ENCODE results near the gene NHERF2. TPM values are rescaled to one million over a fixed set of nuclear protein-coding genes. Genes with fewer than 3 reads are reported as not detected.

NHERF2 gene
- total and polyA plus RNA-seq, 2 of the 4 experiments (the other 2 are of a cell fraction), result 18.6 to 77.8 TPM

GRCh38 chr16:2053211-2053610 is 26.5 kb downstream of the NHERF2 start:
- Histone ChIP-seq H3K4me1 (ENCODE audit: control insufficient read depth, insufficient read depth, low read length) (peaks cover 4% of the 10 kb centered on the region), H2AK5ac (ENCODE audit: low read depth, low read length) (no peak overlapping the region), H2AK9ac (replicated peaks; ENCODE audit: low read depth, low read length, poor library complexity) (no peak overlapping the region), H3K36me3 (ENCODE audit: control insufficient read depth, insufficient read depth, low read length) (peaks cover 54% of the 10 kb centered on the region), H4K91ac (ENCODE audit: insufficient read depth, low read depth, low read length) (no peak overlapping the region), H4K5ac (ENCODE audit: low read depth, low read length) (no peak overlapping the region), H3K18ac (ENCODE audit: low read depth, low read length) (no peak overlapping the region), H3K79me1 (ENCODE audit: low read depth in 1 of 2, low read length in 2 of 2) (peaks cover 15 to 45% of the 10 kb centered on the region in 2 experiments), H3K4me3 (ENCODE audit: insufficient read depth, low read depth, low read length) (no peak overlapping the region), H3K27me3 (ENCODE audit: control insufficient read depth, insufficient read depth, low read length) (no peaks in the 10 kb centered on the region), H3K9ac (ENCODE audit: low read depth, low read length) (no peak overlapping the region), H3K9me3 (ENCODE audit: control insufficient read depth, insufficient read depth, low read length) (no peaks in the 10 kb centered on the region), H2BK120ac (ENCODE audit: low read depth, low read length) (no peak overlapping the region), H4K20me1 (ENCODE audit: insufficient read depth, low read length) (no peaks in the 10 kb centered on the region; the same call in none of the 2 replicates), H3K4ac (ENCODE audit: low read depth, low read length) (no peak overlapping the region), H4K8ac (ENCODE audit: low read depth in 2 of 2, low read length in 2 of 2) (no peak overlapping the region), H2BK5ac (ENCODE audit: low read depth, low read length, poor library complexity, severe bottlenecking) (no peak overlapping the region), H3K56ac (ENCODE audit: extremely low read depth, insufficient read depth, low read length) (no peak overlapping the region), H2BK20ac (ENCODE audit: low read depth, low read length) (no peak overlapping the region), H3K4me2 (ENCODE audit: low read depth, low read length) (no peak overlapping the region), H3K9me1 (ENCODE audit: insufficient read depth, low read length) (0 out of 2 replicates have a peak, but pooled peaks cover 2% of the 10 kb centered on the region), H3K23ac (ENCODE audit: low read depth, low read length) (no peak overlapping the region), H3K14ac (replicated peaks; ENCODE audit: low read depth, low read length) (no peak overlapping the region), H2BK15ac (ENCODE audit: low read depth, low read length) (no peak overlapping the region), H2AFZ (replicated peaks; ENCODE audit: low read length, poor library complexity) (no peak overlapping the region), H3K27ac (ENCODE audit: insufficient read depth, low read length) (no peak overlapping the region)
- WGBS, 2 experiments (ENCODE audit: extremely low coverage in 2 of 2, insufficient read length in 1 of 2), result 99% methylated on average over 10 of the region's 21 CpGs; no CpG with 5 or more reads in 1 of the 2 experiments
- POLR2A ChIA-PET (ENCODE audit: unreplicated experiment), result no interaction called here
- intact Hi-C loops (cut with micrococcal nuclease), result no loop called here
- DNase-seq, result no peak
- in situ Hi-C loops (cut with MboI; ENCODE audit: low sequenced_read_pairs), result no loop called here
- no peak for ATAC-seq (ENCODE audit: low read depth)
- dilution Hi-C loops (cut with HindIII; ENCODE audit: low sequenced_read_pairs, unreplicated experiment), result no loop called here
- CTCF ChIA-PET, result no interaction called here
- no TSS peak for BruUV-seq (replicated peaks)
- no peak for TF ChIP-seq ELK1 (IDR thresholded peaks at IDR 0.05; ENCODE audit: borderline replicate concordance, low read depth, low read length)
- no peak for TF ChIP-seq BHLHE40 (IDR thresholded peaks at IDR 0.05; ENCODE audit: low read depth, low read length)
- no peak for TF ChIP-seq RFX5 (IDR thresholded peaks at IDR 0.05; ENCODE audit: low read depth, low read length)
- no peak for TF ChIP-seq RAD21 (IDR thresholded peaks at IDR 0.05; ENCODE audit: low read length)
- no peak for TF ChIP-seq CEBPB (IDR thresholded peaks at IDR 0.05; ENCODE audit: low read depth, low read length)
- TF ChIP-seq NFE2L2 (IDR thresholded peaks at IDR 0.05; ENCODE audit: low read depth, low read length), result no peak
- TF ChIP-seq CTCF (conservative IDR thresholded peaks at IDR 0.05; ENCODE audit: low read depth, low read length), result no peak
- TF ChIP-seq MAZ (IDR thresholded peaks at IDR 0.05; ENCODE audit: borderline replicate concordance, low read depth, low read length), result no peak
- TF ChIP-seq MXI1 (IDR thresholded peaks at IDR 0.05; ENCODE audit: borderline replicate concordance, low read depth, low read length), result no peak
- no peak for TF ChIP-seq FOS (IDR thresholded peaks at IDR 0.05; ENCODE audit: low read depth, low read length)
- no peak for TF ChIP-seq CHD1 (IDR thresholded peaks at IDR 0.05; ENCODE audit: low read depth, low read length)
- TF ChIP-seq SMC3 (IDR thresholded peaks at IDR 0.05; ENCODE audit: low read depth, low read length), result no peak
- no peak for TF ChIP-seq MAFK (IDR thresholded peaks at IDR 0.05; ENCODE audit: low read depth, low read length)
- no peak for TF ChIP-seq POLR2A (IDR thresholded peaks at IDR 0.05; ENCODE audit: low read depth, low read length)
- TF ChIP-seq USF2 (IDR thresholded peaks at IDR 0.05; ENCODE audit: low read depth, low read length), result no peak
